Measurements from ENCODE around the gene TKFC. TPM values are rescaled to one million over a fixed set of nuclear protein-coding genes. Genes with fewer than 3 reads are reported as not detected.

TKFC gene
- total RNA-seq, 1 experiment from 2014 or later = 82.3 TPM

- Histone ChIP-seq H3K4me1 (ENCODE audit: insufficient read depth, low read length, poor library complexity, severe bottlenecking) (no peaks in the 10 kb centered on the region), H3K27me3 (replicated peaks; ENCODE audit: insufficient read depth, low read depth, low read length, poor library complexity) (no peaks in the 10 kb centered on the region), H3K4me3 (ENCODE audit: low read depth, low read length, poor library complexity, severe bottlenecking) (no peak overlapping the region), H3K9me3 (ENCODE audit: low read depth, low read length, poor library complexity, severe bottlenecking) (peaks cover 14% of the 10 kb centered on the region), H3K27ac (ENCODE audit: low read depth, low read length, poor library complexity, severe bottlenecking) (no peak overlapping the region), H3K36me3 (ENCODE audit: insufficient read depth, low read length, poor library complexity, severe bottlenecking) (peaks cover 65% of the 10 kb centered on the region)
- POLR2A ChIA-PET (ENCODE audit: low non-redundant PET) = no interaction called here
- no peak for TF ChIP-seq CTCF (conservative IDR thresholded peaks at IDR 0.05; ENCODE audit: low read depth, low read length)
- TF ChIP-seq EZH2 (IDR thresholded peaks at IDR 0.05; ENCODE audit: borderline replicate concordance, low read depth, low read length, poor library complexity, severe bottlenecking) = no peak
- no TSS peak for BruUV-seq (replicated peaks)
- intact Hi-C loops (cut with micrococcal nuclease; ENCODE audit: unreplicated experiment) = no loop called here
- CTCF ChIA-PET = no interaction called here
- DNase-seq (ENCODE audit: low spot score) = no peak
Observed at GRCh38 chr11:61369372-61370348, 36.6 kb downstream of the TKFC start.

- H3K36me3 ChIP-seq (ENCODE audit: insufficient read depth, low read length, poor library complexity, severe bottlenecking) = peaks cover 58% of the 10 kb centered on the region
- POLR2A ChIA-PET (ENCODE audit: low non-redundant PET) = no interaction called here
- no peak for TF ChIP-seq CTCF (conservative IDR thresholded peaks at IDR 0.05; ENCODE audit: low read depth, low read length)
- TF ChIP-seq EZH2 (IDR thresholded peaks at IDR 0.05; ENCODE audit: borderline replicate concordance, low read depth, low read length, poor library complexity, severe bottlenecking) = no peak
- H3K4me1 ChIP-seq (ENCODE audit: insufficient read depth, low read length, poor library complexity, severe bottlenecking) = no peaks in the 10 kb centered on the region
- H3K27ac ChIP-seq (ENCODE audit: low read depth, low read length, poor library complexity, severe bottlenecking) = no peak overlapping the region
- no TSS peak for BruUV-seq (replicated peaks)
- H3K4me3 ChIP-seq (ENCODE audit: low read depth, low read length, poor library complexity, severe bottlenecking) = no peak overlapping the region
- H3K9me3 ChIP-seq (ENCODE audit: low read depth, low read length, poor library complexity, severe bottlenecking) = peaks cover 14% of the 10 kb centered on the region
- intact Hi-C loops (cut with micrococcal nuclease; ENCODE audit: unreplicated experiment) = no loop called here
- CTCF ChIA-PET = no interaction called here
- H3K27me3 ChIP-seq (replicated peaks; ENCODE audit: insufficient read depth, low read depth, low read length, poor library complexity) = no peaks in the 10 kb centered on the region
- DNase-seq (ENCODE audit: low spot score) = no peak
Observed at GRCh38 chr11:61370349-61371005, 37.4 kb downstream of the TKFC start.

- no TSS peak for BruUV-seq (replicated peaks)
- CTCF ChIA-PET = no interaction called here
- no peaks in the 10 kb centered on the region for H3K27me3 ChIP-seq (replicated peaks; ENCODE audit: insufficient read depth, low read depth, low read length, poor library complexity)
- intact Hi-C loops (cut with micrococcal nuclease; ENCODE audit: unreplicated experiment) = no loop called here
- DNase-seq (ENCODE audit: low spot score) = no peak
- H3K9me3 ChIP-seq (ENCODE audit: low read depth, low read length, poor library complexity, severe bottlenecking) = peaks cover 14% of the 10 kb centered on the region
- H3K4me3 ChIP-seq (ENCODE audit: low read depth, low read length, poor library complexity, severe bottlenecking) = no peak overlapping the region
- peaks cover 34% of the 10 kb centered on the region for H3K36me3 ChIP-seq (ENCODE audit: insufficient read depth, low read length, poor library complexity, severe bottlenecking)
- no peak overlapping the region for H3K27ac ChIP-seq (ENCODE audit: low read depth, low read length, poor library complexity, severe bottlenecking)
- POLR2A ChIA-PET (ENCODE audit: low non-redundant PET) = no interaction called here
- H3K4me1 ChIP-seq (ENCODE audit: insufficient read depth, low read length, poor library complexity, severe bottlenecking) = no peaks in the 10 kb centered on the region
- no peak for TF ChIP-seq CTCF (conservative IDR thresholded peaks at IDR 0.05; ENCODE audit: low read depth, low read length)
- TF ChIP-seq EZH2 (IDR thresholded peaks at IDR 0.05; ENCODE audit: borderline replicate concordance, low read depth, low read length, poor library complexity, severe bottlenecking) = no peak
Observed at GRCh38 chr11:61372659-61373420, 39.8 kb downstream of the TKFC start.

Data from A673 (cell line).